NCI-H774 (cell line): ENCODE measurements around the gene SLC7A6.
A peak's percentile ranks its signal among the peaks of the same experiment; 100 is the strongest.

ENCODE experiments used
- DNase-seq: peaks from one replicate; lab custom pipeline; 2025; lab: John Stamatoyannopoulos, UW

Gene SLC7A6

DNA sequence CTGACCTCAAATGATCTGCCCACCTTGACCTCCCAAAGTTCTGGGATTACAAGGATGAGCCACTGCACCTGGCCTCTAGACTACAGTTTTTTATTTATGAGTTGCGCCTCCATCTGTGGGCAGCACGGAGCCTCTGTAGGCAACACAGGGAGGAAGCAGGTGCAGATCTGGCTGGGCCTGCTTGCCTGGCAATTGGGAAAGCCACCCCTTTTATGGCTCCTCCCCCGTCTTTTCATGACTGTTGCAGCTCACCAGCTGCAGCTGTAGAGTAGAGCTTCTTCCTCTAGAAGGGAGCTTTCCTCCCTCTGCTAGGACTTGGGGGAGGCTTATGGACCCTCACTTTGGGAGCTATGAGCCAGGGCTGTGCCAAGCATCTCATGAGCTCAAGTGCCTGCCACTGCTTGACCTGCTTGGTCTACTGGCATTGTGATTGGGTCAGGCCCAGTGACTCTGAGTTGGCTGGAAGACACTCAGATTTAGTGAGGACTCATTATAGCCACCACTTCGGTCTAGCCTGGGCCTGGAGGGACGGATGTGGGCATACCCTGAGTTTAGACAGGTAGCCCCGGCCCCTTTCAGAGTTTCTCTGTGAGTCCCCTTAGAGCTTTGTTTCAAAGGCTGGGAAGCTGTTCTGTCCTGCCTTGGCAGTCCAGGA is 6.9 kb upstream of the SLC7A6 start:
- peak; percentile 31 for DNase-seq

DNA sequence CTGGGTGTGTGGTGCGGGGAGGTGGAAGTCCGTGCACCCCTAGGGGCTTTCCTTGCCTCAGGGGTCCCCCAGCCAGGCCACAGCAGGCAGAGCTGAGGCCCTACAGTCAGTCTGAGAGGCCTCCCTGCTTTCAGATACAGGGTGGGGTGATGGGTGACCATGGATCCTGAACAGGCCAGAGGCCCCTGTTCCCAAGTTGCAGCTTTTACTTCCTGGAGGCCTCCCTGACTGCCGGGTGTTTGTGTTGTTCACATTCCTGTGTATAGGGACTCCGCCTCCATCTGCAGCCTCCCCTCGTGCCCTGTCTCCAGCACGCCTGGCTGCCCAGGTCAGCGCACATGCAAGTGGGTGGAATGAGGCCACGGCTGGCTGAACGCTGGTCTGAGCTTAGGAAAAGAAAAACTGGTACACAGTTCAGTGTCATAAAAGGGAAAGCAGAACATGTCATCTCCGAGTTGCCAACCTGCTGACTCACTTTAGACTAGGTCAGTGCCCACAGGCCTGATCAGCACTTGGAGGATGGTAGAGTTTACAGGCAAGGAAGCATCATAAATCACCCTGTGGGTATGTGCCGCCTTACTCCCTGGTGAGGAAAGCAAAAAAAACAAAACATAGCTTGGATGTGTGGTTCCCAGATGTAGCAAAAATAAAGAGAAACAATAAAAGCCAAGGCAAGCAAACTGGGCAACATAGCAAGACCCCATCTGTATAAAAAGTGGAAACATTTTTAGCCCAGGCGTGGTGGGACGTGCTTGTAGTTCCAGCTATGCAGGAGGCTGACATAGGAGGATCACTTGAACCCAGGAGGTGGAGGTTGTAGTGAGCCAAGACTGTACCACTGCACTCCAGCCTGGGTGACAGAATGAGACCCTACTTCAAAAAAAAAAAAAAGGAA is 6.2 kb upstream of the SLC7A6 start:
- DNase-seq: no peak

DNA sequence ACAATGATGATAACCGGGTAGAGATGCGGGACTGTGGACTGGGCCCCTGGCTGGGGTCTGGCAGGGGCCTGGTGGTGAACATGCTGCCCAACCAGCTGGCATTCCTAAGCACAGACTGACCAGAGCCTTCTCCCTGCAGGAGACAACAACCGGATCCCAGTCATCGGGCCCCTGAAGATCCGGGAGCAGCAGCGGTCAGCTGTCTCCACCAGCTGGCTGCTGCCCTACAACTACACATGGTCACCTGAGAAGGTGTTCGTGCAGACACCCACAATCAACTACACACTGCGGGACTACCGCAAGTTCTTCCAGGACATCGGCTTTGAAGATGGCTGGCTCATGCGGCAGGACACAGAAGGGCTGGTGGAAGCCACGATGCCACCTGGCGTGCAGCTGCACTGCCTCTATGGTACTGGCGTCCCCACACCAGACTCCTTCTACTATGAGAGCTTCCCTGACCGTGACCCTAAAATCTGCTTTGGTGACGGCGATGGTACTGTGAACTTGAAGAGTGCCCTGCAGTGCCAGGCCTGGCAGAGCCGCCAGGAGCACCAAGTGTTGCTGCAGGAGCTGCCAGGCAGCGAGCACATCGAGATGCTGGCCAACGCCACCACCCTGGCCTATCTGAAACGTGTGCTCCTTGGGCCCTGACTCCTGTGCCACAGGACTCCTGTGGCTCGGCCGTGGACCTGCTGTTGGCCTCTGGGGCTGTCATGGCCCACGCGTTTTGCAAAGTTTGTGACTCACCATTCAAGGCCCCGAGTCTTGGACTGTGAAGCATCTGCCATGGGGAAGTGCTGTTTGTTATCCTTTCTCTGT is 5.1 kb upstream of the SLC7A6 start:
- DNase-seq: no peak

DNA sequence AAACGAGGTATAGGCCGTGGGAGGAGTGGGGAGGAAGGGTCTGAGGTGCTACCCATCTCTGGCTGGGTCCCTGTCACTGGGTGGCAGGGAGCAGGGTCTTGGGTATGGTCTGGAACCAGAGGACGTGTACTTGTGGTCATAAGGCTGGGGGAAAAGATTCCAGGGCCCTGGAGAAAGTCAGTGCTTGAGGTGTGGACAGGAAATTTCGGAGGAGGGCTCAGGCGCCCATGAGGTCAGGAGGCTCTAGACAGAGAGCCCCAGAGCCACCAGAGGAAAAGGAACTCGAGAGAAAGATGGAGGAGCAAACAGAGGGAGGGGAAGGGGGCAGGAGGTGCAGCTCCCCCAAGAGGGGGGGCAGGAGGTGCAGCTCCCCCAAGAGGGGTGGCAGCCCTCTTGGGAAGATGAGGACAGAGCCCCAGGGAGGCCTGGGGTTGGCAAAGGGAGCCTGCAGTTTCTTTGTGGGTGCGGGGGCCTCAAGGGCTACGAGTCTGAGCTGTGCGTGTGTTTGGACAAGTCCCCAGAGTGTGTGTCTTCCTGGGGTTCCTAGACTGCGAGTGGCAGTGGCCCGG is 683 bp upstream of the SLC7A6 start:
- DNase-seq: no peak

DNA sequence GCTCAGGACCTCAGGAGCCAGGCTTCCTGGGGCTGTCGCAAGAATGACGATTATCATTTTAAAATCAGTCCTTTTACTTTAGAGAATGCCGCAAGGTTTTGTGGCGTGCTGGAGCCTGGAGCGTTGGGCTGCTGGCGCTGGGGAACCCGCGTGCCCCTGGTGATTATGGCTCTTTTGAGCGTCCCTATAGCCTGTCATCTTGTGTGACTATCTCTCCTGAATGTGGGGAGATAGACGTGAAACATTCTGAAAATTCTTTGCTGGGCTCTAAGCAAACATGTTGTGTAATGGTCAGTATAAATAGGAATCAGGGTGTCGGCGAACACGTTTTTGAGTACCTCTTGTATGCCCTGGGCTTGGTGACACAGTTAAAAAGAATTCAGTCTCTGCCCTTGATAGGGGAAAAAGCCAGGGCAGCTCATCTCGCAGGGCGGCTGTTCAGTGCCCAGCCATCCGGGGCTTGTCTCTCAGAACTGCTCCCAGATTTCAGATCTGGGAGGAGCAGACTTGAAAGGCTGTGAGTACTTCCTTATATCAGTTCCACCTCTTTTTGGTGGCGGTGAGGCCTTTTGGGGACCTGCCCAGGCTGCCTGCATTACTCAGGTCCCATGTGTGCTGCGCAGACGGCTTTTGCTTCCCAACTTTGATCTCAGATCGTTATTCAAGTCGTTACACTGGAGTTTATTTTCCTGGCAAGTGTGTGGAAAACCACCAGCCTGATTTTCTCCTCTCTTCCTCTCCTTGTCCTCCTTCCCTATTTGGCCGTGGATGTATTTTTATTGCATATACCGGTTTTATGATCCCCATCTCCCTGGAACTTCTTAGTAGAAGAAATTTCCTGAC is 973 bp downstream of the SLC7A6 start:
- DNase-seq: no peak

DNA sequence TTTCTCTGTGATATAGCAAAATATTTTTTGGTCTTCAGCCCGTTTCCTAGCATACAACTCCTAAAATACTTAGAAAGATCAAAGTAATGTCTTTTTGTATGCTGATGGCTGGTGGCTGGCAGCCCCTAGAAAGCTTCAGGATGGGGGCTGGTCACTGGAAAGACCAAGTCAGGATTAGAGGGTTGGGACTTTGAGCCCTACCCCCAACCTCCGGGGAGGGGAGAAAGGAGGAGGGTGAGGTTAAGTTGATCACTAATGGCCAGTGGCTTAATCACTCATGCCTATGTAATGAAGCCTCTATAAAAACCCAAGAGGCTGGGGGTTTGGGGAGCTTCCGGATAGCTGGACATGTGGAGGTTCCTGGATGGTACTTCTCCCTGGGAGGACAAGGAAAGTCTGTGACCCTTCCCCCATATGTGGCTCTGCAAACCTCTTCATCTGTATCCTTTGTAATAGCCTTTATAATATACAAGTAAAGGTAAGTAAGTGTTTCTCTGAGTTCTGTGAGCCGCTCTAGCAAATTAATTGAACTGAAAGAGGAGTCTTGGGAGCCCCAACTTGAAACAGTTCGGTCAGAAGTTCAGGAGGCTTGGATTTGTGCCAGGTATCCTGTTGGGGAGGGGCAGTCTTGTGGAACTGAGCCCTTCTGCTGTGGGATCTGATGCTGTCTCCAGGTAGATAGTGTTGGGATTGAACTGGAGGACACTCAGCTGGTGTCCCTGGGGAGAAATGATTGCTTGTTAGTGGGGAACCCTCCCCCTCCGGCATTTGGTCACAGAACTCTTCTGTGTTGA is 3.5 kb downstream of the SLC7A6 start:
- no peak for DNase-seq

DNA sequence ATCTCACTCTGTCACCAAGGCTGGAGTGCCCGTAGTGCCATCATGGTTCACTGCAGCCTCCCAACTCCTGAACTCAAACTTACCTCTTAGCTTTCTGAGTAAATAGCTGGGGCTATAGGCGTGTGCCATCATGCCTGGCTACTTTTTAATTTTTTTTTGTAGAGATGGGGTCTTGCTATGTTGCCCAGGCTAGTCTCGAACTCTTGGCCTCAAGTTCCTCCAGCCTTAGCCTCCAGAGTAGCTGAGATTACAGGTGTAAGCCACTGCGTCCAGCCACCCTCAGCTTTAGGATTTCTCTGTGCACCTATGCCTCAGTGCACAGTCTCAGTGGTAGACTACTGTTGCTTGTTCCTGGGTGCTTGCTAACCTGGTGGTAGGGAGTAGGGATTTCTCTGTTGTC is 5.5 kb downstream of the SLC7A6 start:
- DNase-seq: no peak

DNA sequence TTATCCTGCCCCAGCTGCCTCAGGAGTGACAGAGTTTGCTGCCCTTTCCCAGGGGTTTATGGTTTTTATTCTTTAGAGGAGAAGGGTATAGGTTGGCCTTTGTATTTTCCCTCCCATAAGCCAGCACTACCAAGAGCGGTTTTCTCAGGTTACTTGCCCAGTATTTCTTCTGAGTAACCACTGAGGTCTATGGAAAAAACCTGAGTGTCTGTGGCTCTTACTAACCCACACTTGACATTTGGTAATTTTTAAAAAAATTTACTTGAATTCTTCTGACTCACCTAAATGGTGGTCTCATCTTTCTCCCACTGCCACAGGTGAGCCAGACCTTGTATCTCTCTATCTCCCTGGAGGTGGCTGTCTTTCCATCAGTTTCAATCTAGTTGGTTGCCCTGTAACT is 6.0 kb downstream of the SLC7A6 start:
- DNase-seq: no peak

DNA sequence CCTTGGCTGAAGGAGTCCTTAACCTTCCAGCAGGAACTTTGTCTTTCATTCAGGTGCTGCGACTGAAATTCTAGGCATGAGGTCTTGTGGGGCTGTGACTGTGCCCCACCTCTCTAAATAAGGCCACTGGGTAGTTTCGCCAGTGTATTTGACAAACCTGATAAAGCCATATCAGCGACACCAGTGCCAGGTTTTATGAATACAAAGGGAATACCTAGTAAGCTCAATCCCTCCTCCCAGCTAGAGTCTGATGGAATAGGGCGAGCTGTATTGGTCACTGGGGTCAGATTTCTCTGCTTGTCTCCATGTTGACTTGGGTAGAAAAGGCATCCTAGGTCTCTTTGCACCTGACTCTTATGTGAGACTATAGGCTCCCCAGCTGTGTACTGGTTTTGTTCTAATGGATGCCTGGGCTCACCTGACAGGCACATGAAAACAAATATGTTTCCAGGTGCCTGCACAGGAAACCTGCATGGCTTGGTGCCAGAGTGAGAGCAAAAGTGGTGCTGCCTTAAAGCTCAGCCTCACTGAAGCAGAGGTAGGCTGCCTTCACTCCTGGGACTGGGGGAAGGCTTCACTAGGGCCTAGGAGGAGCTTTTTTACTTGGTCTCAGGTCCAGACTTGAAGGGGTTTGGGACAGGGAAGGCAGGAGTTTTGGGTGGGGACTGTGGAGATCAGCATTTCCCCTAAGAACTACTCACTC is 8.3 kb downstream of the SLC7A6 start:
- DNase-seq: no peak

DNA sequence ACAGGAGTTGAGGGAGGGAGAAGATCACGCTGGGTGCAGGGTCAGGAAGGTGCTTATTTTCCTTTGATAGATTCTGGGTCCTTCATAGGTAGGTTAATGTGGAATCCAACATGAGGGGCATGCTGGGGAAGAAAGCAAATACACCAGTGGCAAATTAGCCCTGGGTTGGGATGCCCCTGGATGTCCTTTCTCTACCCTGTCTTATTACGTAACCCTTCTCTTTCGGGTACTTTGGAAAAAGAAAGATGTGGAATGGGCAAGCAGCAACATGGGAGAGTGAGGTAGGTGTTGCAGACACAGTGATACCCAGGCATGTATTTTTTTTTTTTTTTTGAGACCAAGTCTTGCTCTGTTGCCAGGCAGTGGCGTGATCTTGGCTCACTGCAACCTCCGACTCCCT is 9.1 kb downstream of the SLC7A6 start:
- no peak for DNase-seq

DNA sequence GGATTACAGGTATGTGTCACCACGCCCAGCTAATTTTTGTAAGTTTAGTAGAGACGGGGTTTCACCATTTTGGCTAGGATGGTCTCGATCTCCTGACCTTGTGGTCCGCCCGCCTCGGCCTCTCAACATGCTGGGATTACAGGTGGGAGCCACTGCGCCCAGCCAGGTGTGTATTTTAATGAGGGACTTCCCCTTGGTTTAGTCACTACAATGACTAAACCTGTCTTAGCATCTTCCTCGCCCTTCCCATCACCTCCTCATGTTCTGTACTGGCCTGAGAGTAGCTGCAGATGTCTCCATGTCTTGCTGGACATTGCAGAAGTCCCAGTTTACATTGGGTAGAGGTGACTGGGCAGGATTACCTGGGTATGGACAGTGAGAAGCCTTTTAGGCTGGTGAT is 9.6 kb downstream of the SLC7A6 start:
- no peak for DNase-seq

DNA sequence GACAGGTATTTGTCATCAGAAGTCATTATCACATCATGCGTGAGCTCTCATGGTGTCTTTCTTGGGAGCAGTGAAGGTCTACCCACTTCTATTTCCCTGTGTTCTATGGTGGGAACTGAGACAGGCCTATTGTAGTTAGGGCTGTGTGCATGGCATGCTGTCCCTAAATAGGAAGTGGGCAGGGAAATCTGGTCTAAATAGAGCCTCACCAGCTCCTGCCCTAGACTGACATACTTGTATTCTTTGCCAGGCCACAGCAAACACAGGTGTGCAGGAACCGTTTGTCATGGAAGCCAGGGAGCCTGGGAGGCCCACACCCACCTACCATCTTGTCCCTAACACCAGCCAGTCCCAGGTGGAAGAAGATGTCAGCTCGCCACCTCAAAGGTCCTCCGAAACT is 10.1 kb downstream of the SLC7A6 start:
- DNase-seq: no peak

DNA sequence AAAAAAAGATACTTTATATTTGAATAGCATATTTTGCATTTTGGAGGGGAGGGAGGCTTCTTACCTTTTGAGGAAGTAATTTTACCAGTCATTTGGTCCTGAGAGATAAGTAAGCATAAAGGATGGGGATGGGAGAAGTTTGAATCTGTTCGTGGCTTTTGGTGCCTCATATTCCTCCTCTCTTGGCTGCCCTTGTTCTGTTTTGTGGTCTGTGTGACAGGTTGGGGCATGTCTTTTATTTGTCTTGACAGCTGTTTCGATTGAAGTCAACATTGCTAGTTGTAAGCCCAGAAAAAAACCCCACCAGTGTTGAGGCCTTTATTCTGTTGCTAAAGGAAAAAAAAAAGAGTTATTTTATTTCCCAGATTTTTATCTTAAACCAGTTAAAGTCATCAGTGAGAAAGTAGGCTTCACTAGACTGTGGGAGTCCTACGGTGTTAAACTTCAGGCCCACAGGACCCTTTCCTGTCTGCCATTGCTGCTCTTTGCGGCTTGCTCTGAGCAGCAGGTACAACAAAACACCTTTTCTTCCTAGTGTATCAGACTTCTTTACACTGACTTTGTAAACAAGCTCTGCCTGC is 11.4 kb downstream of the SLC7A6 start:
- DNase-seq: no peak

DNA sequence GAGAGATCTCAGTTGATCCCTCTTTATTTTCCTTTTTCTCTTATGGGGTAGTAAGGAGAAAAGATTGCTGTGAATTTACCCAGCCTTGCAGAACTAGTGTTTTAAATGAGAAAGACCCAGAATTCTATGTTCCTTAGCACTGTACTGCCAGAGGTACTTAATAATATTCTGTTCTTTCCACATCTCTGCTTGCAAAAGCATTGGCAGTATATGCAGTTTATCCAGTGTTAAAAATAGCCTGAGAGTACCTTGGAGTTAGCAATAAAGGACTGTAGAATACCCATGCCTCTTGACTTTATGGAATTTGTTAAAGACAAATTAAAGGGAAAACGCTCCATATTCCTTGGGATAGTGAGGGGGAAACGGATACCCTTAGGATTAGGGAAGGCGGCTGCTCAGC is 11.9 kb downstream of the SLC7A6 start:
- no peak for DNase-seq

DNA sequence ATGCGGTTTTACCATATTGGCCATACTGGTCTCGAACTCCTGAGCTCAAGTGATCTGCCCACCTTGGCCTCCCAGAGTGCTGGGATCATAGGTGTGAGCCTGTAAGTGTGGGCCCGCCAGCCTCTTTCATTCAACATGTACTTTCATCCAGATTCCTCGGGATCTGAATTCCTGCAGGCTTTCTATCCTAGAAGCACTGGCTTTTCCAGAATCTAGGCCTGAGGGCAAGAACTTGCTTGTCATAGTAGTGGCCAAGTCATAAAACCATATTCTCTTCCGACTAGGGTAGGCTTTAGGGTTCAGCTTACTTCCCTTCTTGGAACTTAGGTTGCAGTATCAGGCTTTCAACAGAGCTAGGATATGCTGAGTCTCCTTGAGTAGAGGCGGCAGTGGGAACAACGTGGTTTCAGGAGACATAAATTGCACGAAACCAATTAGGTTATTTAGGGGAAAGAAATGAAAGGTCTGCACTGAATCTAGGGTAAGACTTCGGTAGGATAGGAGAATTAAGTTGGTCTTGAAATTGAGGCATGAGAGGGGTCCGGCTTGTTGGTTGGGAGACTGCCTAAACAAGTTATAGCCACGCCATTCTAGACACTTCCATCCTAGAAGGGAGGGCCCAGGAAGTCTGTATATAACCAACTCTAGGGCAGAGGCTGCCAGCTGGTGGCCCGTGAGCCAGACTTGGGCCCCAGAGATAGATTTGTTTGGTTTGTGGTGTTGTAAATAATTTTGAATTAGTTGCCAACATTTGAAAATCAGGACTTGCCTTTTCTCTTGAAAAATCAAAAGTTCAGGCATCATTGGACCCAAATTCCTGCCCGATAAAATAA is 15.6 kb downstream of the SLC7A6 start:
- no peak for DNase-seq

DNA sequence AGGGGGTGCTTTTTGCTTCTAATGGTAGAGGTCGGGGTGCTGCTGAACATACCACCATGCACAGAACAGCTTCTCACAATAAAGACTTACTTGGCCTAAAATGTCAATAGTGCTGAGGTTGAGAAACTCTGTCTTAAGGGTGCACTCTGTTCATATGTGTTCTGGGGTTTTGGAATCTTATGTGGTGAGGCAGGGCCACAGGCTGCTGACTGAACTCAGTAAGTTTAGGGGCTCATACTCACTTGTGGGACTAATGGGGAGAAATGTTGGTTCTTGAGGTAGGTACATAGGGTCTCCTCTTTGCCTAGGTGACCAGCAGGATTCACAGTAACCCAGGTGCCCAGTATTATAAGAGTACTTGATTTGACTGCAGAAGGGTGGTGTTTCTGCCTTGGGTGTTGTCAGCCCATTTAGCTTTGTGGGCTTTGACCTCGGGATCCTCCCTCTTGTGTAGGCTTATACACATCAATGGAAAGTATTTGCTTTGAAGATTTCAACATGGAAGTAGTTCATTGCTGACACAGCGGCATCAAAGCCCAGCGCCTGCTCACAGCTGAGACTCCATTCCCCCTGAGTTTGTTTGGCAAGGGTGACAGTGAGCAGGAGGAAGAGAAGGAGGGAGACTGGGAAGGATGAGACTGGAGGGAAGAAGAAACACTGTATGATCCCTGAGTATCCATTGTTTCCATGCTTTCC is 17.2 kb downstream of the SLC7A6 start:
- DNase-seq: no peak

DNA sequence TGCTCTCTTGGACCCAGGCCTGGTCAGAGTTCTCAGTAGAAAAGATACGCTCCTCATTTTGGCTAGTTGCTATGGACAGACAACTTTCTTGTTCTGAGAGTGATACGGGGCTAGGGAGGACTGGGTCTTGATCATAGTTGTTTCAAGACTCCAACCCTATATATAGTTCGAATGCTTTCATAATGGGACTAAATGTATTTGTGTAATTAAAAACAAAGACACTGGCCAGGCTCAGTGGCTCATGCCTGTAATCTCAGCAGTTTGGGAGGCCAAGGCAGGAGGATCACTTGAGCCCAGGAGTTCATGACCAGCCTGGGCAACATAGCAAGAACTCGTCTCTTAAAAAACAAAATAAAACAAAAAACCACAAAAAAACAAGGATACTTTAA is 17.7 kb downstream of the SLC7A6 start:
- no peak for DNase-seq

DNA sequence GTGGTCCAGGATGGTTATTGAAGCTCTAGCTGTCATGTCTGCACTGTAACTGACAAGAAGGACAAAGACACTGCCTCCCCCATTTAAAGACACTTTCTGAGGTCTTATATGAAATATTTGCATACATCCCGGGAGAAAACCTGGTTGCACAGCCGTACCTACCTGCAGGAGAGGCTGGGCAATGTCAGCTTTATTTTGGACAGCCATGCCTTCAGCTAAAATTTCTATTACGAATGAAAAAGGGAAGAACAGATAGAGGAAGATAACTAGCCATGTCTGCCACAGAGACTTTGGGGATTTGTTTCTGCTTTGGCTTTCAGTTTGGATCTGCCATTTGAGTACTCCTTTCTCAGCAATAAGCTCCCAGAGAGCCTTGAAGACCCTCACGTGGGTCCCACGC is 19.0 kb downstream of the SLC7A6 start:
- DNase-seq: no peak
